Stimulated activated CD8-positive, alpha-beta memory T cell treated with anti-CD3 and anti-CD28 coated beads, Interleukin-4, amount 100 ng/mL, for 48 hours (primary cell): ENCODE measurements around the gene RFTN1.

ENCODE experiments used
- DNase-seq: peaks from one replicate; pipeline ENCODE4 v3.0.0-alpha.2; 2020

The RFTN1 gene

DNA sequence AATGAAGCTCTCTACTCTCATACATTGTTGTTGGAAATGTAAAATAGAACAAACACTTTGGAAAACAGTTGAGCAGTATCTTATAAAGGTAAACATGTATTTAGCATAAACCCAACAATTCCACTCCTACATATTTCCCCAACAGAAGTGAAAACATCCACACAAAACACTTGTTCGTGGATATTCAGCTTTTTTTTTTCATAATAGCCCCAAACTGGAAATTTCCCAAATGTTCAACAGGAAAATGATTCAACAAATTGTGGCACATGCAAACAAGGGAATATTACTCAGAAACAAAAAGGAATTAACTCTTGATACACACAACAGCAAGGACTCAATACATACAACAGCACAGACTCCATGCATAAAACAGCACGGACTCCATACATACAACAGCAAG lies 28.5 kb downstream of the RFTN1 start:
- no peak for DNase-seq

DNA sequence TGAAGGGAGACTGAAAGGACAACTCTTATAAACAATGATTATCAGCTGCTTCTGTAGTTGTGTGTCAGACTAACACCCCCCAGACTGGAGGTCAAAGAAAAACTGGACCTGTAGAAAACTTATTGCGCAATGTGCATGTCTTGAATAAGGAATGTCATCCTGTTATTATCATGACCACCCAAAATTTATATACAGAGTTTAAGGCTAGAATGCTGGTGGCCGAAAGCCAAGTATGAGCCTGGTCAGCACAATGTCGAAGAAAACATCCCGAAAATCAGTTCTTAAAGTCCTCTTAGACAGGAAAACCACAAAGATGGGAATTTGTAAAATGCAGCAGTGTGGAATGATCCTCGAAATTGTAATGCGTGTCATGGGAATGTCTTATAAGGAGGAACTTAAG lies 29.3 kb downstream of the RFTN1 start:
- no peak for DNase-seq

DNA sequence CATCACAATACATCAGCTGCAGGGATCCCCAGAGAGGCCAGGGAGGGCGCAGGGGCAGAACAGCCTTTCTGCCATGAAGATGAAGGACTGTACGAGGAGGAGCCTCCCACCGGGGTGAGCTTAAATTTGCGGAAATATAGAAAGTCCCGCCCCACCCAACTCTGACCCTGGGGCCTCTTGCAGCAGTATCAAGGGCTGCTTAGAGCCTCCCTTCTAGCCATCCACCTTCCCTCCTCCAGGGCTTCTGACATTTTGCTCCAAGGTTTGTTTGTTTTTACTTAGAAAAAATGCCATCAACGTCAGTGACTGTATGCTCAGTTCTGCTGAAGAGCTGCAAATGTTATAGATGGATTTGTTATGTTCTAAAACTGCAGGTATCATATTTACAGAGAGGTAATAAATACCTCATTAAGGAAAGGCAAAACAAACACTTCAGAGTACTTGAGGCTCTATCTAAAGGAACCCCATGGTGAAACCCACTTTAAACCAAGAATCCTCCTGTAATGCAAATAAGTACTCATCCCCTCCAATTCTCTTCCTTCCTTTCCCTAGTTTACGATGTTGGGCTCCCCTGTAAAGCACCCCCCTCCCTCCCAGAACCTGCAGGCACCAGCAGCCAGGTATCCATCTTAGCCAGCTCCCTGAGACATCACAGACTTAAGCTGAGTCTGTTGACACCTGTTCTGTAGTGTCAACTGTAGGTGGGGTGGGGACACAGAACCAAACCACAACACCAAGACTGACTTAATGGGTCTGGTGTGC lies 30.5 kb downstream of the RFTN1 start:
- DNase-seq, result no peak

DNA sequence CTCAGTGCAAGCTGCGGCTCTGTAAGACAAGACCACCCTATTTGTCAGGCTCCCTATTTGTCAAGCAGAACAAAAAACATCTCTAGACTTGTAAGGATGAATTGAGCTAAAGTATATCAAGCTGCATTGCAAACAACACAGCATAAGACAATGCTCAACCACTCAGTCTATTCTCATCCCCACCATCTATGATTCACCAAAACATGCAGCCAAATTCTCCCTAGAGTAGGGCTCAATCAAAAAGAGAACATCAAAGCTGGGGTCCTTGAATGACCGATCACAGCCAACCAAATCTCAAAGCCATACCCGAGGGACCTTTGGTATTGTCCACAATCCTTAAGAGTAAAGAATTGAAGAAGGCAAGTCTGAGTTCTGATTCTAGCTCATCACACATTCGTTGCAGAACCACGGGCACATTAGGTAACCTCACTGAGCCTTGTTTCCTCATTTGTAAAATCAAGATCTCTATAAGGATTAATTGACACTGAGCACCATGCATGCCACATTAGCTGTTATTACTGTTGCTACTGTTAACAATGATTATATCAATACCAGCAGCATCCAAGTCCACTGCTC lies 31.2 kb downstream of the RFTN1 start:
- DNase-seq, result no peak

DNA sequence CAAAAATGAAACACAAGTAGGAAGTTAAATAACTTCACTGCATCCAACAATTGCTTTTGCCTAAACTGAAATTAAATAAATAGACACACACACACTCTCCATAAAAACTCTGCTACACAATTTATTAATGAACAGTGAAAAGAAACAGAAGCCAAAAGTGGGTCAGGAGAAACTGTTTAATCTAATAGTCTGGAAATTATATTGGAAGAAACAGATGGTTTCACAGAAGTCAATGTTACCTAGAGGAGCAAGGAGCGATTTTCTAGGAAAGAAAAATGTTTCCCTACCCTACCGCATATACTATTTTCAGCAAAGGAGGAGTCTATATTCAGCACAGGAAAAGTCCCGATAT lies 32.0 kb downstream of the RFTN1 start:
- no peak for DNase-seq

DNA sequence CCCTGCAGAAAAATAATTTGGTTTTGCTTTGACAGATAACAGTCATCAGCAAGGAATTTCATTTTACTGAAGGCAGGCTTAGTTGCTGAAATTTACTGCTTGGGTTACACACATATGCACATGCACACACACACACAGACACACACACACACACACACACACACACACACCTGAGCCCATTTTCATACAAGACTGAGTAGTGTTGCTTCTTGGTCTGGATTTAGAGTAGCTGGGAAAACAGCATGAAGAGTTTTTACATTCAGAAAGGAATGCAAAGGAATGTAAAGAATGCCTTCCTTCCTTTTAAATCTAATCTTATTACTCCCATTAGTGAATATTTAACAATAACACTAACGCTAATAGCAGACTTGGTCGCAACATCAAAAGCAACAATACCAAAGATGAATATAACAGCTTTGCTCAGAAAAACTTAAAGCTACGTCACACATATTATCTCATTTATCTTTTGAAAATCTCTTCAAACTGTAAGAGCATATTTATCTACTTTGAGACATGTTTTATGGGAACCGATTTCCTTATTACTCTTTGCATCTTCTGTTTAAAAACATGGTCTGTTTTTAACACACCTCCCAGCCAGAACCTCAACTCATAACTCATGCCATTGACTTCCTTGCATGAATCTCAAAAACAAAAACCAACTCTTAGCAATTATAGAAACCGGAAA lies 32.5 kb downstream of the RFTN1 start:
- DNase-seq, result no peak

DNA sequence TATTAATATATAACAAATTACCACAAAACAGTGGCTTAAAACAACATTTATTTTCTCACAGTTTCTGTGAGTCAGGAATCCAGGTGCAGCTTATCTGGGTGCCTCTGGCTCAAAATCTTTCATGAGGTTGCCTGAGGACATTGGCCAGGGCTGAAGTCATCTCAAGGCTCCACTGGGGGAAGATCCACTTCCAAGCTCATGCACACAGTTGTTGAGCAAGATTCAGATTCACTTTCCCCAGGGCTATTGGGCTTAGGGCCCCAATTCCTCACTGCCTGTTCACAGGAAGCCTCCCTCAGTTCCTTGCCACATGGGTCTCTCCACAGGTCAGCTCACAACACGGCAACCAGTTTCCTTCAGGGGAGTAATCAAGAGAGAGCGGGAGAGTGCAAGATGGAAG lies 35.0 kb downstream of the RFTN1 start:
- no peak for DNase-seq

DNA sequence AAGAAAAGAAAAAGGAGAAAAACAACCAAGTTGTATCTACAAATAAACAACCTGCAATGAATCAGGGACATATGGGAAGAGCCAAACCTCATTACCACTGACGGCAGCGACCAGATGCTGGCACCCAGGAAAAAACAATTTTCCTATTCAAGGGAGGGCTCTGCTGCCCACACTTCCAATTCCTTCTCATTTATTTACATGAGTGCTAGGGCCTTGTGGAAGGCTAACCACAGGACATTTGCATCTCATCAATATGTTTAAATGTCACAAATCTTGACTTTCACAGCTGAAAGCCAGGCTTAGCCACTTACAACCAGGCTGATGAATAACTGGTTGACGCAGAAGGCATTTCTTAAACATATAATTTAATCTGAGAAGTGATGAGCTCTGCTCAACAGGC lies 36.0 kb downstream of the RFTN1 start:
- DNase-seq, result no peak

DNA sequence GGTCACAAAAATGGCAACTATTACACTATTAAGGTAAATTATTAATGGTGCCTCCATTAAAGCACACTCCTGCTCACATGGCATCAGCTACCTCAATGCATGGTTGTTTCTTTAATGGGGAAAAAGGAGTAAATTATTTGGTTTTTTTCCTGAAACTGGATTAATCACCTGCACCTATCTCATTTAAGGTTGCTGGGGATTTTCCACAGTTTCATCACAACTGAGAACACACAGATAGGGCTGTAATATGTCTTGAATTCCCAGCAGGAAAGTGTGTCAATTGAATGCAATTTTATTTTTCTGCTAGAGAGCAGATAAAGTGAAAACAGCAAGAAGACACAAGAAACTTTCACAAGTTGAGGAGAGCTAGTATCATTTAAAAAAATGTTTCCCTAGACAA lies 36.4 kb downstream of the RFTN1 start:
- DNase-seq, result no peak

DNA sequence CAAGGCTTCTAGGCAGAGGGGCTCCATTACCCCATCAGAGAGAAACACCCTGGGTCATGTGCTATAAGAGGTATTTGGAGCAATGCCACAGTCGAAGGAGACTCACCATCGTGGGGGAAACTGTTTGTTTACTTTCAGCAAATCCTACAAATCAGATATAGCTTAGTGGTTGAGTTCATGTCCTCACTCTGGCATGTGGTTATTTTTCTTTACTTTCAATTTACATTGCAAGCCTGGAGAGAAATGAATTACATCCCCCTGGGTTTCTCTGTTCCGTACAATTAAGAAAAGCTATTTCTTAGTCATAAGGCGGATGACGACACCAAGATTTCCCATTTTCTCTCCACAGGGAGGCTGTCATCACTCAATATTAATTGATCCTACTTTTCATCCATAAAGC lies 36.9 kb downstream of the RFTN1 start:
- DNase-seq, result no peak

DNA sequence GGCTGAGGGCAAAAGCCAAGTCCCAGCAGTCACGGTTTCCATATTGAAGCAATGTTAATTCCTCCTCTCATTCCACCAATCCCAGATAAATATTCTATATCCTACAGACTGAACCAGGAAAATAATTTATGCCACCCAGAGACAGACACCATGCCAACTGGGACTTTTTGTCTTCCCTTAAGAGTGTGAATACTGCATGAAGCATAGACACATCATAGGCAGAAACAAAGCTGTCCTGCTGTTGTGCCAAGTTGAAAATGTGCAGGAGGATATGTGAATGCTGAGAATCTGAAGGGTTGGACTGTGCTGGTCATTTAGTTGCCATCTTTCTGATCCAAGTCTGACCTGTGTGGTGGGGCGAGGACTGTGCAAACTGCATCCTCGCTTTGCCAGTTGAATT lies 37.7 kb downstream of the RFTN1 start:
- DNase-seq, result no peak

DNA sequence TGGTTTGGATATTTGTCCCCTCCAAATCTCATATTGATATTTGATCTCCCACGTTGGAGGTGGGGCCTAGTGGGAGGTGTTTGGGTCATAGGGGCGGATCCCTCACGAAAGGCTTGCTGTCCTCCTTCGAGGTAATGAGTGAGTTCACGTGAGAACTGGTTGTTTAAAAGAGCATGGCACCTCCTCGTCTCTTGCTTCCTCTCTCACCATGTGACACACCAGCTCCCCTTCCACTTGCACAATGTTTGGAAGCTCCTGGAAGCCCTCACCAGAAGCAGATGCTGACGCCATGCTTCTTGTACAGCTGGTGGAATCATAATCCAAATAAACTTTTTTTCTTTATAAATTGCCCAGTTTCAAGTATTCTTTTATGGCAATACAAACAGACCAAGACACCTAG lies 38.6 kb downstream of the RFTN1 start:
- no peak for DNase-seq

DNA sequence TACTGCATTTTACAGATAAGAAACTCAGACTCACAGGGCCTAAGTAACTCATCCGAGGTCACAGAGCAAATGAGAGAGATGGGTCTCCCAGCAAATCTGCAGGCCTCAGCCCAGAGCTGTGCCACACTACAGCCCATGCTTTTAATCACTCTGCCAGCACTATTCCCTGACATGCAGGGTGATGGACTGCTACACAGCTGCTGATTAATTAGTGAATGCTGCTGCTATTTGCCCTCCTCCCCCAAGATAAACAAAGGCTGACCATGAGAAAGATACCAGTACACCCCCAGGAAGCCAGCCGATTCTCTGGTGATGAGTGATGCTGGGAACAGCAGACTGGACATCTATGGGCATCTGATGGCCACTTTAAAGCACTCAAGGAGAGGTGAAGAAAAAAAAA lies 39.3 kb downstream of the RFTN1 start:
- DNase-seq, result no peak

DNA sequence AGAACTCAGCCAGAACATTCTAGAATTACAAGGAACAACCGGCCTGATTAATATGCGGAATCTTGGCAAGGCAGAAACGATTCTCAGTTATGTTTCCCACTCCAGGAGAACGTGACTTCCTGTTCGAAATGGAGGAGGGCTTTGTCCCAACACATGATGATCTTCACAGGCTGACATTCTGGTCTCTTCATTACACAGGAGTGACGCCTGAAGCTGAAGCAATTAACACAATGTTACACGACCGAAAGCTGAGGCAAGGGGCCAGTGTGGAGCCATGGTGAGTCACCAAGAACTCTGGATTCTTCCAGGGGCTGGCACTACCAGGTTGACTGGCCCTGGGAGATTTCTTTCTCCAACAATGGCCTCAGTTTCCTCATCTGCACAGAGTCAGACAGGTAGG lies 40.9 kb downstream of the RFTN1 start:
- DNase-seq, result no peak

DNA sequence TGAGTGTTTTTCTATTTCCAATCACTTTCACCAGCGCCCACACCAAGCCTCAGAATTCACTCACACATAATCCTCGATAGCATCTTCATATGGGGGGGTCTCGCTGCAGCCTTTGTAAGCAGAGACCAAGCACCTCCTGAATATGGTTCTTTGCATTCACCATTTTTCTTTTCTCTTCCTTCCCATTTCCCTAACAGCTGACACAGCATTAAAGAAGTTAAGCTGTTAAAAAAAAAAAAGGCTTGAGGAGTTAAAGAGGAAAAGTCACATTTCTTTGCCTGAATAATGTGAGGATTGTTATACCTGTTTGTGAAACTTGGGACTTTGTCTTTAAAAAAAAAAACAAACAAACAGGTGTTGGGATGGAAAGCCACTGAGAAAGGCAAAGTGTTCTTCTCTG lies 41.6 kb downstream of the RFTN1 start:
- no peak for DNase-seq

DNA sequence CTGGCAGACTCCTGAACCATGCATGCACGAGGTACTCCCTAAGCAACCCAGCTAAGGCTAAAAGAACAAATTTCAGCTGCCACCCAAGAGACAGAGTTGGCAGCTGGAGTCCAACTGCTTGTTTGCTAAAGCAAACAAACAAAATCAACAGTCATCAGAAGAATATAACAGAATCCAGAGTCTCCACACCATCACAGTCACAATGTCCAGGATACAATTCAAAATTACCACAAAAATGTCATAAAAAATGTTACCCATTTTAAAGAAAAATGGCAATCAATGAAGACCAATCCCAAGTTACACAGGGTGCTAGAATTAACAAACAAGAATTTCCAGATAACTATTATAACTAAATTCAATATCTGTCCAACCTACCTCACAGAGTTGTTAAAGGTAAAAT lies 42.9 kb downstream of the RFTN1 start:
- no peak for DNase-seq

DNA sequence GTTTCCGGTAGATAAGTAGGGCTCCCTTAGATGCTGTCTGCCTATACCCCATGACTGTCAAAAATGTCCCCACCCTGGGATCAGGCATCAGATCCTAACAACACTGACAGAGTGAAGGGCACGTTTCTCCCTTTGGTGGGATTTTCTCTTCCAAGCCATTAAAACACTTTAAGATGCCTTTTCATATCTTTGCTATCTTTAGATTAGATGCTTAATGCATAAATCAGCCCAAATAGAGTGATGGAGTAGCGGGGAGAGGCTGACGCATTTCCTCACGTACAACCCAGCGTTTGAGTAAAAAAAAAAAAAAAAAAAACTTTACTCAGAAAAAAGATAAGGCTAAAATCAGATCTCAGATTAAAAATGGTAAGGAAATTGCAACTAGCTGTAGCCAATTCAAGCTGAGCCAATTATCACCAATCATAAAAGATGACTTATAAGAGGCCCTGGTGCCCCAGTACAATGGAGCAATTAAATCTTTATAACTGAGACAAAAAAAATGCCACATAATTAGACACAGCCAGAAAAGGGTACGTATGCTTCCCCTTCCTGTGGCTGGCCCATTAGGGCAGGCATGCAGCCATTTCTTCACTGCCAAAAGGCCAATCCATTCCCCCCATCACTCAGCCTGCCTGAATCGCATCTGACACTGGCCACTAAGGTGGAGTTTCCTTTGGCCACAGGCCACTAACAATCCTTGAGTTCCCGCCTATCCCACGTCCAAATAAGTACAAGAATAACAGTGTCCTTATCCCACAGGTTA lies 45.0 kb downstream of the RFTN1 start:
- no peak for DNase-seq

DNA sequence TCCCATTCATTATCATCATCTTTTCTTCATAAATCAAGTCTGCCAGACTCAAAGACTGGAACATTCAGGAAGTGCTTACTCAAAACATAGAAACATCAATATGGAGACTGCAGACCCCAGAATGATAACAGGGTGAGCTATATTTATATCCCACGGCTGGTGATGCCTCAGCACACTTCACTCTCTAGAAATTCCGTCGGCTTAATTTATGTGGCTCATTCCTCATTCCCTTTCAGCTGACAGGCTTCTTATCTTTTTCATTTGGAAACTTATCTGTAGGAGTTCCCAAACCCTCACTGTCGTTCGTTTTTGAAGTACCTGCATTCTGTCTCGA lies 45.5 kb downstream of the RFTN1 start:
- no peak for DNase-seq

DNA sequence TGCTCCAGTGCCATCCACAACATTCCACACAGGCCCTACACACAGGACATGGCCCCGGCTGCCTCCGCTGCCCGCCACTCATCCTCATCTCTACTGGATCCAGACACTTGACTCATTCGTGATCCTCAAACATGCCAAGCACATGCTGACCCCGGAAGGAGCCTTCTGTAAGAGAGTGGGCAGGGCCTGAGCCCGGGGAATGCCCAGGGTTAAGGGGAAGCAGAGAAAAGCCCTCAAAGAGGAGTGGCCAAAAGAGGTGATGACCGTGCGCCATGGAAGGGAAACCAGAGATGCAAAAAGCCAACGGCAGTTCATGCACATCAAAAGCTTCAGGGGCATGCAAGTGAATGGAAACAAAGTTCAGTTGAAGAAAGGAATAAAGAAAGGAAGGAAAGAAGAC lies 46.1 kb downstream of the RFTN1 start:
- DNase-seq, result peak; percentile 65

DNA sequence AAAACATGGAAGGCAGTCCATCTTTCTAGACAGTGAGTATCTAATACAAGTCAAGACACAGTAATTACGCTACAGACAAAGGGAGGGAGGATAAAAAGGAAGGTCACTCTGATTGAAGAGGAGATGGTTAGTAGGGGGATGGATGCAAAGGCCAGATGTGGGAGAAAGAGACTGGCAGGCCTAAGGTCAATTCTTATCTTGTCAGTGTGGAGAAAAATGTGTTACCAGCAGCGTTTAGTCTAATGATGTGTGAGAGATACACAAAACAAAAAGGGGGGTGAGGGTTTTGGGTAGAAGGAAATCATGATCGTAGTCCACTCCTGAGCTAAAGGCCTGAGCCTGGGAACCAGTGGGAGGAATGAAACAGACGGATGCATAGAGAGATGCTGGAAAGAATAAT lies 46.7 kb downstream of the RFTN1 start:
- no peak for DNase-seq

DNA sequence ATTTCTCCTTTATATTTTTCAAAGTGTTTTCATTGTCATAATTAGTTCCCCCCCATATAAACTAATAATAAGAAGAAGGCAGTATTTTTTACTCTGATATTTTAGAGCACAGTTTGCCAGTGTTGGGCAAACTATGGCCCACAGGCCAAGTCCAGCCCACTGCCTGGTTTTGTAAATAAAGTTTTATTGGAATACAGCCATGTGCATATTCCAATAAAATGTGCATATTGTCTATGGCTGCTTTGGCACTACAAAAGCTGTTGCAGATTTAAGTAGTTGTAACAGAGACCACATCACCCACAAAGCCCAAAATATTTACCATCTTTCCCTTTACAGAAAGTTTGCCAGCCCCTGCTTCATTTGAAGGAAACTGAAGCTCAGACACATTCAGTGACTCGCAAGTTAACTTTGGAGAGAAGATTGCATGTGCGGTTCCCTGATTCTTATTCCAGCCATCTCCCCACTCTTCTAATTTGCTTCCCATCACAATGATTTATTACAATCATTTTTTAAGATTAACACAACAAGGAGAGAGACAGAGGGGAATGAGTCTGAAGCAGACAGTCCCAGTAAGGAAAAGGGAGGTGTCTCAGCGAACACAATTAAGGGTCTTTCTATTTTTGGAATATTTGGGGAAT lies 48.9 kb downstream of the RFTN1 start:
- DNase-seq, result no peak

DNA sequence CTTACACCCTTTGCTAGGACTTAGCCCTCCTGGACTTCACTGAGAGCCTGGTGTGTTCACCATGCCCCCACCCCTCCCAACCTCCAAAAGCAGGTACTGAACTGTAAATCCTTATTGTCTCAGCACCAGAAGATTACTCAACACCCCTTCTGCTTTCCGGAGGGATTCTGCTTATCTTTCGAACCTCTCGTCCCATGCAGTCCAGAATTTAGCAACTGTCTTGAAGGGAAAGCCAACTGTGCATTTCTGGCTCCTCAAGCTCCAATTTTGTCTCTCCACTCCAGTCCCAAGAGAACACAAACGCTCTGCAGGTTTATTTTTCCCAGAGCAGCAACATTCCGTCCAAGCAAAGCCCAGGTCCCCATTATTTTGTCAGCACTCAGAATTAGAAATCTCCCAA lies 49.6 kb downstream of the RFTN1 start:
- no peak for DNase-seq

DNA sequence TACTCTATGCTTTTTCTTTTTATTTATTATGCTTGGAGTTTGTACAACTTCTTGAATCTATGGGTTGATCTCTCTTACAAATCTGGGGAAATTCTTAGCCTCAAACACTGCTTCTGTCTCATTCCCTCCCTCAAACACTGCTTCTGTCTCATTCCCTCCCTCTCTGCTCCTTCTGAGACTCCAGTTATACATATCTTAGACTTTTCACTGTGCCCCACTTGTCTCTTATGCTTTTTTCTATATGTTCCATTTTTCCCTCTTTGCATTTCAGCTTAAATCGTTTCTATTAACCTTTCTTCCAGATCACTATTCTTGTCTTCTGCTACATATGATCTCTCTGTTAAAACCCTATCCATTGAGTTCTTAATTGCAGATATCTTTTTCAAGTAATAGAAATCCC lies 50.4 kb downstream of the RFTN1 start:
- DNase-seq, result no peak

DNA sequence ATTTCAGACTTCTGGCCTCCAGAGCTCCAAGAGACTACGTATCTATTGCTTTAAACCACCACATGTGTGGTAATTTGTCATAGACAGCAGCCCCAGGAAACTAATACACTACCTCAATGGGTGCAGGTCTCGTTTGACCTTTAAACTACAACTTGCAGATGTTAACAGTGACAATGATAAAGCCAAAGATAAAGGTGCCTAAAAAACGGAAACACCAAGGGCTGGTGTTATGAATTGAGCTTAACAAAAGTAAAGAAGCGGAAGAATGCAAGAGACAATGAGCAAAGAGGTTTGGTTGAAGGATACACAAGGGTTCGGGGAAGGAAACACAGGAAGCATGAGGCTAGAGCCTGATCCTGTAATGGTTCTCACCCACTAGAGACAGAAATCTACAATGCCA lies 50.8 kb downstream of the RFTN1 start:
- DNase-seq, result no peak
